SK-N-SH (cell line): ENCODE results near the gene UCKL1.

Source experiments
- CTCF ChIP-seq: fragments of 200-600 bp; sonication (generic); IDR thresholded peaks from 2 replicates; pipeline ENCODE4 v1.6.1; 2017; ENCODE audit warnings: antibody characterized with exemption, mild to moderate bottlenecking, moderate library complexity
- EZH2phosphoT487 ChIP-seq: fragments of 200-600 bp; sonication (generic); IDR thresholded peaks from 2 replicates; pipeline ENCODE4 v1.6.1; 2017; ENCODE audit warnings: low read depth, mixed run types, mild to moderate bottlenecking, antibody characterized with exemption, moderate library complexity, borderline replicate concordance
- SMC3 ChIP-seq: IDR thresholded peaks from 2 replicates; pipeline ENCODE4 v1.6.1; 2012; ENCODE audit warnings: low read depth, low read length, improper control_type of control experiment

- no peak for TF ChIP-seq EZH2phosphoT487
- TF ChIP-seq SMC3, result no peak
- TF ChIP-seq CTCF, result no peak
These were observed 24.5 kb downstream of the UCKL1 start for GRCh38 chr20:63931735-63932134.
